ENCODE data around the gene NARF.
"Not testable (repeated sequence)": the region's sequence is repeated elsewhere in the genome, so short reads cannot be mapped to it uniquely, and the experiment has no call there.

- not testable (repeated sequence) for TF ChIP-seq CTCF (optimal IDR thresholded peaks at IDR 0.05 in 1 of 3, IDR thresholded peaks at IDR 0.05 in 1 of 3, conservative IDR thresholded peaks at IDR 0.05 in 1 of 3; ENCODE audit: extremely low read depth in 1 of 3, insufficient read depth in 2 of 3, low read length in 3 of 3); EZH2 (IDR thresholded peaks at IDR 0.05; ENCODE audit: low read length)
These were observed 5.4 kb upstream of the NARF start for GRCh38 chr17:82453151-82453550.

Data from keratinocyte (primary cell).